HG02885 (cell line): ENCODE data around the gene PRAMEF7.
"Not testable (repeated sequence)": the region's sequence is repeated elsewhere in the genome, so short reads cannot be mapped to it uniquely, and the experiment has no call there.

Experiments
- ATAC-seq: cut with Tn5 transposase; IDR thresholded peaks from one replicate; pipeline ENCODE4 v1.9.1; 2021; ENCODE audit warnings: mild to moderate bottlenecking; ENCODE audit not compliant: unreplicated experiment, poor library complexity

The PRAMEF7 gene

DNA sequence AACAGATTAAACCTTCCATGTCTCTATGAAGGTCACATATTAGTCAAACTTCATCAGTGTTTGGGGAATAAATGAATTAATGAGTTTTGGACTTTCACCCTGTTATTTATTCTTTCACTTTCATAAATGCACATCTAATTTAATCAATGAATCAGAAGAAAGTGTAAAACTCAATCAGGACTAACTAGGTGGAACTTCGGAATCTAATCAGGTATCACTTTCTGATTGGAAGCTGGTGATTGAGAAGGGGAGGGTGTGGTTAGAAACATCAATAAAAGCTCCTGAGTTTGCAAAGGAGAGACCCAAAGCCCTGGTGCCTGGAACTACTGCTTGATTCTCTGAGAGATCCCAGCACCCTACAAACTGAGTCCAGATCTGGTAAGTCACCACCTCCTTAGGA lies at the start of gene PRAMEF7:
PRAMEF7 (plus strand) TSS at position 301 of the 400 bp plus-strand sequence. CDS start 1,083 bp downstream, outside the sequence.
- not testable (repeated sequence) for ATAC-seq

DNA sequence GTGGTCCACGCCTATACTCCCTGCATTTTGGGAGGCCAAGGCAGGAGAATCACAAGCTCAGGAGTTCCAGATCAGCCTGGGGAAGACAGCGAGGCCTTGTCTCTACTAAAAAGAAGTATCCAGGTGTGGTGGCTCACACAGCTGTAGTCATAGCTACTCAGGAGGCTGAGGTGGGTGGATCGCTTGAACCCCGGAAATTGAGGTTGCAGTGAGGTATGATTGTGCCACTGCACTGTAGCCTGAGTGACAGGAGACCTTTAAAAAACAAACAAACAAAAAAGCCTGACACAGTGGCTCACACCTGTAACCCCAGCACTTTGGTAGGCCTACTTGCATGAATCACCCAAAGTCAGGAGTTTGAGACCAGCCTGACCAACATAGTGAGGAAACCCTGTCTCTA lies 38.0 kb upstream of the PRAMEF7 start:
- not testable (repeated sequence) for ATAC-seq

GRCh38 chr1:12886101-12886500 lies 30.3 kb upstream of the PRAMEF7 start, which contains the start of gene PRAMEF4:
PRAMEF4 (minus strand) TSS chr1:12886201; CDS start chr1:12883394, 2,807 bp downstream.
- not testable (repeated sequence) for ATAC-seq

GRCh38 chr1:12898170-12898569 lies 18.2 kb upstream of the PRAMEF7 start, which contains the start of gene PRAMEF10:
PRAMEF10 (minus strand) TSS chr1:12898270; CDS start chr1:12895847, 2,423 bp downstream.
- not testable (repeated sequence) for ATAC-seq

GRCh38 chr1:12899186-12899585 lies 17.2 kb upstream of the PRAMEF7 start:
- ATAC-seq: not testable (repeated sequence)

DNA sequence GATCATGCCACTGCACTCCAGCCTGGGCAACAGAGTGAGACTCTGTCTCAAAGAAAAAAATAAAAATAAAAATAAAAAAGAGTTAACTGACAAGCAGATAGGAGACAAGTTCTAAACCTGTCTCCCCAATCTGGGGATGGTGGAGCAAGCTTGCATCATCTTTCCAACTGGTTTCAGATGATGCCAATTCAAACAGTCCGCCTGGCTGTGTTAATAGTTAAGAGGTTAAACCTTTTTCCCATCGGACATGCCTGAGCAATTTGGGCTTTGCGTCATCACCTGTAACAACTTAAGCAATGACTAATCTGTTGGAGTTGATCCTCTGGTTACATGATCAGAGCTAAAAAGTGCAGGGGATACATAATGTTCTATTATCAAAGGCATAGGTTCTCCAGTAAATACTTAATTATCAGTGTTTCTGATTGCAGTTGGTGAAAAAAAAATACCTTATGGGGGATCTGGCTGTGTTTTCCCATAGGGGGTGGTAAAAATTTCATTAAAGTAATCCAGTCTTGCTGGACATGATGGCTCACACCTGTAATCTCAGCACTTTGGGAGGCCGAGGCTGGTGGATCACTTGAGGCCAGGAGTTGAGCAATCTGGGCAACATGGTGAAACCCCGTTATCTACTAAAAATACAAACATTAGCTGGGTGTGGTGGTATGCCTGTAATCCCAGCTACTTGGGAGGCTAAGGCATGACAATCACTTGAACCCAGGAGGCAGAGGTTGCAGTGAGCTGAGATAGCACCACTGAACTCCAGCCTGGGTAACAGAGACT lies 12.4 kb upstream of the PRAMEF7 start:
- ATAC-seq: not testable (repeated sequence)

DNA sequence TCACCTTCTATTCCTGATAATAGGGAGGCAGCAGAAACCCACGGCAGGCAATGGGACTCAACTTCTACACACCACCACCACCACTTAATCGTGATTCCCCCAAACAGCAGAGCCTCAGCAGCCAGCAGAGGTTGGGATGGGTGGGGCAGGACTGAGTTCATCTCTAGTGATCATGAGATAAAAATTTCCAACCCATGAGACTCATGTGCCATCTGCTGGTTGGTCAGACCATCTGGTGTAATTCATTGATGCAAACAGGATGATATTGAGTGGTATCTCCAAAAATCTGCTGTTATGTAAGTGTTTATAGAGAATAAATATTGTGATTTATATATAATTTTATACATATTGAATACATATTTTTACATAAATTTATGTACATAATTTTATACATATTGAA lies 5.3 kb downstream of the PRAMEF7 start:
- ATAC-seq: not testable (repeated sequence)

GRCh38 chr1:12924368-12924767 lies 8.0 kb downstream of the PRAMEF7 start:
- not testable (repeated sequence) for ATAC-seq

DNA sequence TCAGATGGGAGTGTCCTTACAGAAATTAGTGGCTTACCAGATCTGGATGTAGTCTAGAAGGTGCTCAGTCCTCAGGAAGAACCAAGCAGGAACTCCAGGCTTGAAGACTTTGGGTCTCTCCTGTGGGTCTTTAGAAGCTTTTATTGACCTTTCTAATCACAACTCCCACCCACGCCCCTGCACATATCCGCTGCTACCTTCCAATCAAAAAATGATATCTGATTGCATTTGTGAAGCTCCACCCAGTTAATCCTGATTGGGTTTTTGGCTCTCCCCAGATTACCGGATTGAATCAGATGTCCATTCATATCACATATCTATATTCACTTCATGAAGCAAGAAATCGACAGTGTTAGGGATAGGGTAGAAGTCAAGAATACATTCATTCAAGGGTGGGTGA lies 31.1 kb downstream of the PRAMEF7 start, which contains the start of gene PRAMEF6:
PRAMEF6 (minus strand) TSS at position 101 of the 400 bp plus-strand sequence. CDS start 5,062 bp downstream, outside the sequence.
- not testable (repeated sequence) for ATAC-seq
